Measurements from ENCODE around the gene ASIC2.

Gene ASIC2

GRCh38 chr17:33183487-33184026 is 109.5 kb downstream of the ASIC2 start:
- H3K4me3 ChIP-seq (ENCODE audit: low read depth, low read length) = no peak overlapping the region

GRCh38 chr17:33179151-33179550 is 113.9 kb downstream of the ASIC2 start:
- H3K4me3 ChIP-seq (ENCODE audit: low read depth, low read length) = no peak overlapping the region
- TF ChIP-seq CTCF (IDR thresholded peaks at IDR 0.05; ENCODE audit: low read depth, low read length) = no peak

More at GRCh38 chr17:33183487-33184026, 109.5 kb downstream of the ASIC2 start:
- no peak for TF ChIP-seq CTCF (IDR thresholded peaks at IDR 0.05; ENCODE audit: low read depth, low read length)

GRCh38 chr17:33178681-33179080 is 114.4 kb downstream of the ASIC2 start:
- H3K4me3 ChIP-seq (ENCODE audit: low read depth, low read length) = no peak overlapping the region
- TF ChIP-seq CTCF (IDR thresholded peaks at IDR 0.05; ENCODE audit: low read depth, low read length) = no peak

GRCh38 chr17:33175562-33175961 is 117.5 kb downstream of the ASIC2 start:
- no peak for TF ChIP-seq CTCF (IDR thresholded peaks at IDR 0.05; ENCODE audit: low read depth, low read length)
- H3K4me3 ChIP-seq (ENCODE audit: low read depth, low read length) = no peak overlapping the region

- no peak overlapping the region for H3K4me3 ChIP-seq (ENCODE audit: low read depth, low read length)
- no peak for TF ChIP-seq CTCF (IDR thresholded peaks at IDR 0.05; ENCODE audit: low read depth, low read length)
These were observed 121.2 kb downstream of the ASIC2 start for GRCh38 chr17:33171931-33172330.

- no peak overlapping the region for H3K4me3 ChIP-seq (ENCODE audit: low read depth, low read length)
- TF ChIP-seq CTCF (IDR thresholded peaks at IDR 0.05; ENCODE audit: low read depth, low read length) = no peak
These were observed 123.4 kb downstream of the ASIC2 start for GRCh38 chr17:33169580-33170285.

- no peak overlapping the region for H3K4me3 ChIP-seq (ENCODE audit: low read depth, low read length)
- TF ChIP-seq CTCF (IDR thresholded peaks at IDR 0.05; ENCODE audit: low read depth, low read length) = no peak
These were observed 125.4 kb downstream of the ASIC2 start for GRCh38 chr17:33167736-33168135.
